Left lung (tissue), 10 donors: ENCODE measurements around the gene MYBBP1A. TPM values are rescaled to one million over a fixed set of nuclear protein-coding genes. Genes with fewer than 3 reads are reported as not detected.

Experiments used
- ATAC-seq: fragments of 200-7000 bp; cut with Tn5 transposase; one replicate; pipeline ENCODE4 v1.9.1; 2020; ENCODE audit warnings: moderate library complexity
- DNase-seq, 4 donors: peaks; one replicate each; pipeline ENCODE4 v3.0.0-alpha.2; 2013 to 2020
- H3K27ac ChIP-seq, 2 donors: fragments of 200-600 bp; sonication (generic) in 1 of 2; one replicate each; pipeline versions ENCODE4 v1.5.0 to v1.8.0; 2020 to 2021
- H3K27me3 ChIP-seq, 2 donors: fragments of 200-600 bp; sonication (generic) in 1 of 2; one replicate each; pipeline versions ENCODE4 v1.5.0 to v1.8.0; 2020 to 2021
- H3K36me3 ChIP-seq, 2 donors: fragments of 200-600 bp; sonication (generic) in 1 of 2; one replicate each; pipeline versions ENCODE4 v1.5.0 to v1.8.0; 2020 to 2021
- H3K4me1 ChIP-seq, 2 donors: fragments of 200-600 bp; one replicate each; pipeline ENCODE4 v1.8.0; 2021
- H3K4me3 ChIP-seq, 2 donors: fragments of 200-600 bp; sonication (generic) in 1 of 2; one replicate each; pipeline versions ENCODE4 v1.5.0 to v1.8.0; 2020 to 2021; ENCODE audit warnings: mild to moderate bottlenecking in 1 of 2
- H3K9me3 ChIP-seq, 2 donors: fragments of 200-600 bp; sonication (generic) in 1 of 2; one replicate each; pipeline versions ENCODE4 v1.5.0 to v1.8.0; 2020 to 2021
- CTCF ChIP-seq, 2 donors: fragments of 200-600 bp; sonication (generic) in 1 of 2; IDR thresholded peaks; one replicate each; pipeline versions ENCODE4 v1.5.0 to v1.8.0; 2021; ENCODE audit warnings: antibody characterized with exemption in 2 of 2
- intact Hi-C, 2 donors: fragments of 100-400 bp; cut with DNase I; formaldehyde crosslinking; loops; one replicate each; pipeline versions ENCODE4 v1.11.2 to v1.14.2; 2022
- polyA plus RNA-seq, 6 donors: library from polyadenylated mRNA; unstranded; fragments of 120-200 nt; gene quantifications; one replicate each; pipeline ENCODE4 v1.2.1, GENCODE V29; 2013; ENCODE audit not compliant: insufficient read length in 6 of 6
- total RNA-seq, 2 donors: library from RNA; stranded (reverse); fragmentation: NEBNext Ultra II Directional; extraction: Animal tissue kit (Norgen Biotek cat#: 25700); gene quantifications; one replicate each; pipeline ENCODE4 v1.2.1, GENCODE V29; 2021
- donor health status: DM: no; HTN: yes; CAD: no.
- donor health status: DM: no; HTN: no; CAD: no.

The MYBBP1A gene
- total and polyA plus RNA-seq, 8 donors: 28.6 to 53.8 (median 40.6) TPM

DNA sequence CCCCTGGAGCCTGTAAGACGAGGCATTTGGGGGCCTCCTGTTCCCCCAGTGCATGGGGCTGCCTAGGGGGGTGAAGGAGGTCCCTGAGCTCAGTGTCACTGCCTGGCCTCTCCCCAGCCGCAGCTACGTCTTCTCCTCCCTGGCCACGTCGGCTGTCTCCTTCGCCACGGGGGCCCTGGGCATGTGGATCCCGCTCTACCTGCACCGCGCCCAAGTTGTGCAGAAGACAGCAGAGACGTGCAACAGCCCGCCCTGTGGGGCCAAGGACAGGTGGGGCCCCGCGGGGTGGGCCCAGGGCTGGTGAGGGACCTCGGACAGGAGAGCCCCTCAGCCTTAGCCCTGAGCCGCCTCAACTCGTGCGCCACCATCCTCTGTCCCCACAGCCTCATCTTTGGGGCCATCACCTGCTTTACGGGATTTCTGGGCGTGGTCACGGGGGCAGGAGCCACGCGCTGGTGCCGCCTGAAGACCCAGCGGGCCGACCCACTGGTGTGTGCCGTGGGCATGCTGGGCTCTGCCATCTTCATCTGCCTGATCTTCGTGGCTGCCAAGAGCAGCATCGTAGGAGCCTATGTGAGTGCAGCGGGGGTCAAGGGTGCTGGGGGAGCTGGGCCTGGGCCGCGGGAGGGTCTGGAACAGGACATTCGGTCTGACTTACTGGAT lies 22.2 kb downstream of the MYBBP1A start:
- peak overlapping the region in 1 of 2 donors; percentile 61 for H3K27ac ChIP-seq
- TF ChIP-seq CTCF (IDR thresholded peaks at IDR 0.05): no peak
- H3K4me1 ChIP-seq: peaks cover 10 to 76% of the 10 kb centered on the region in 2 donors
- H3K4me3 ChIP-seq: no peak overlapping the region
- H3K27me3 ChIP-seq: no peaks in the 10 kb centered on the region
- ATAC-seq (no peak), DNase-seq (no peak)
- H3K36me3 ChIP-seq: peaks cover 0 to 16% of the 10 kb centered on the region in 2 donors
- no peaks in the 10 kb centered on the region for H3K9me3 ChIP-seq
- intact Hi-C loops: no loop called here

DNA sequence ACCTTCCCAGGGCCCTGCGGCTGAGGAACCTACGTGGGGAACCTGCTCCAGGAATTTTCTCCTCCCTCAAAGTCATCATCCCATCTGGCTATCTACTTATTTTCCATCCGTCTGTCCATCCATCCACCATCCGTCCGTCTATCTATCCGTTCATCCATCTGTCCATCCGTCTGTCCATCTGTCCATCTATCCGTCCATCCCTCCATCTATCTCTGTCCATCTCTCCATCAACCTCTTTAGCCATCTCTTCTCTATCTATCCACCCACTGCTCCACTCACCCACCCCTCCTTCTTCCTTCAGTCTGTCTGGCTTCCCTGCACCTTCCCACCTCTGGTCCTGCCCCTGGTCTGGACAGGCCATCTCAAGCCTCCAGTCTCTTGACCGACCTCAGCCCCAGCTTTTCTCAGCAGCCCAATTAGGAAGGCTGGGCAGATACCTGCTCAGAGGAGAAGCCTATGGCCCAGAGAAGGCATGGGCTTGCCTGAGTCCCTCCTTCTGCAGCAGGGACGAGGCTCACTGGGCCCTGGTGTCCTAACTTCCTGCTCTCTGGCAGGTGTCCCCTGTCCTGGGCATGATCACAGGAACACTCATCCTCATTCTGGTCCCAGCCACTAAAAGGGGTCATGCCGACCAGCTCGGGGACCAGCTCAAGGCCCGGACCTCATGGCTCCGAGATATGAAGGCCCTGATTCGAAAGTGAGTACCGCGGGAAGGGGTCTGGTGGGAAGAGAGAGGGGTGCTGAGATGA lies 23.0 kb downstream of the MYBBP1A start:
- no peaks in the 10 kb centered on the region for H3K9me3 ChIP-seq
- intact Hi-C loops: no loop called here
- no peak for TF ChIP-seq CTCF (IDR thresholded peaks at IDR 0.05)
- peaks cover 6 to 68% of the 10 kb centered on the region in 2 donors for H3K4me1 ChIP-seq
- peaks cover 0 to 9% of the 10 kb centered on the region in 2 donors for H3K36me3 ChIP-seq
- no peak overlapping the region for H3K4me3 ChIP-seq
- ATAC-seq (no peak), DNase-seq (no peak)
- H3K27me3 ChIP-seq: no peaks in the 10 kb centered on the region
- H3K27ac ChIP-seq: peak overlapping the region in 1 of 2 donors; percentile 77

DNA sequence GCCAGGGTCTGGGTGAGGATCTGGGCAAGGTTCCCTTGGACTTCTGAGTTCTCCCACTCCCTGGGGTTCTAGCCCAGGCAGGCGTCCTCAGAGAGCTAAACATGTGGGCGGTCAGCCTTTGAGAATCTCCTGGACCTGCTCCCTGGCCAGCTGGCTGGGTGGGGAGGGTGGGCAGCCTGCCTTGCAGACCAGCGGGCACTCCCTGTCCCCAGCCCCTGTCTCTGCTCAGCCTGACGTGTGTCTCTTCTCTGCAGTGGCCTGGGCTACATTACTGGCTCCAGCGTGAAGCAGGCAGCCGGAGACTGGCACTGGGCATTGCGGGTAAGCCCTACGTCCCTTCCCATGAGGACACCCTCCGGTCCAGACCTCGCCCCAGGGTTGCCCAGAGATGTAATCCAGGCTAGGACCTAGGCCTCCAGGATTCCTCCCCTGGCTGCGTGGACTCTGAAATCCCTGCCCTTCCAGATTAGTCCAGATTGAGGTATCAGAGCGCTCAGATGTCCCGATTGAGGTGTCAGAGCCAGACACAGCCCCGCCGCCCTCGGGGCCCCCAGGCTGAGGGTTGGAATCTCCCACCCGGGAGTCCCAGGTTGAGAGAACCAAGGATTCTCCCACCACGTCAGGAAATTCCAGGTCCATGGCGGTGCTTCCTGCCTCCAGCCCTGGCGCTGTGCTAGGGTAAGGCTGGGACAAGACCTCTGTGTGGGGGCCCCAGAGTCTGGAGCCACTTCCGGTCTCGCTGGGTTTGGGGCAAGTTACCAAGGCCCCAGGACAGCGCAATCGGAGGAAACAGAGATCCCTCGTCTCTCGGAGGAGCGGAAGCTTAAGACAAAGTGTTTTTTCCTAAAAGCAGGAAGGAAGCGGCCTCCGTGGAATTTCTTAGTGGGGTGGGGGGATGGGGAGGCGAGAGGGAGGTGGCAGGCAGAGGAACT lies 24.1 kb downstream of the MYBBP1A start:
- DNase-seq: no peak
- peaks cover 0 to 9% of the 10 kb centered on the region in 2 donors for H3K36me3 ChIP-seq
- H3K4me3 ChIP-seq: no peak overlapping the region
- H3K4me1 ChIP-seq: peaks cover 4 to 63% of the 10 kb centered on the region in 2 donors
- ATAC-seq: no peak
- H3K9me3 ChIP-seq: no peaks in the 10 kb centered on the region
- intact Hi-C loops: no loop called here
- no peak for TF ChIP-seq CTCF (IDR thresholded peaks at IDR 0.05)
- H3K27ac ChIP-seq: peak overlapping the region; percentile 56 to 77
- H3K27me3 ChIP-seq: no peaks in the 10 kb centered on the region

- intact Hi-C loops: no loop called here
- DNase-seq: peak in 1 of 4 donors; percentile 77
Observed at GRCh38 chr17:4529533-4530152, 25.5 kb downstream of the MYBBP1A start.

More at GRCh38 chr17:4529533-4530152, 25.5 kb downstream of the MYBBP1A start:
- Histone ChIP-seq H3K4me1 (peaks cover 4 to 52% of the 10 kb centered on the region in 2 donors), H3K27me3 (no peaks in the 10 kb centered on the region), H3K4me3 (no peak overlapping the region), H3K36me3 (peaks cover 0 to 9% of the 10 kb centered on the region in 2 donors), H3K9me3 (no peaks in the 10 kb centered on the region), H3K27ac (peak overlapping the region; percentile 33 to 77)
- ATAC-seq: no peak
- no peak for TF ChIP-seq CTCF (IDR thresholded peaks at IDR 0.05)
